H1 (cell line): ENCODE measurements around the gene MGME1. TPM values are rescaled to one million over a fixed set of nuclear protein-coding genes. Genes with fewer than 3 reads are reported as not detected.

Experiments used
- CTCF ChIA-PET: fragments of 300-600 bp; sonication (Branson Sonifier 250); formaldehyde crosslinking; loops from one replicate; lab custom pipeline; 2021; ENCODE audit not compliant: partially characterized antibody; lab: Charles Lee
- POLR2A ChIA-PET: fragments of 300-600 bp; sonication (Branson Sonifier 250); formaldehyde crosslinking; loops from one replicate; lab custom pipeline; 2021; ENCODE audit warnings: inconsistent platforms; ENCODE audit not compliant: partially characterized antibody; lab: Charles Lee
- DNase-seq, 2 experiments: peaks; one replicate each; pipeline versions ENCODE4 v3.0.0 to v3.0.0-alpha.2; 2010 to 2022; ENCODE audit warnings: low spot score in 2 of 2, low read depth in 1 of 2, mixed read lengths in 1 of 2
- FAIRE-seq: peaks from 2 replicates; lab custom pipeline; 2011; peaks lifted over from hg19 to GRCh38; lab: Jason Lieb, UNC
- H2AFZ ChIP-seq: 2 replicates; pipeline ENCODE4 v1.8.1; 2012; ENCODE audit warnings: low read length, inconsistent platforms
- H2AK5ac ChIP-seq: 2 replicates; pipeline ENCODE4 v1.6.1; 2013; ENCODE audit warnings: low read depth, low read length
- H2BK120ac ChIP-seq: replicated peaks from 2 replicates; pipeline ENCODE3; 2013; ENCODE audit warnings: low read depth, low read length, inconsistent platforms
- H2BK12ac ChIP-seq: 2 replicates; pipeline ENCODE4 v1.6.1; 2013; ENCODE audit warnings: low read depth, low read length
- H2BK15ac ChIP-seq: 2 replicates; pipeline ENCODE4 v1.6.1; 2013; ENCODE audit warnings: low read length
- H2BK20ac ChIP-seq: 2 replicates; pipeline ENCODE4 v1.6.1; 2013; ENCODE audit warnings: low read length
- H2BK5ac ChIP-seq: 2 replicates; pipeline ENCODE4 v1.6.1; 2013; ENCODE audit warnings: low read depth, low read length
- H3K14ac ChIP-seq: 2 replicates; pipeline ENCODE4 v1.6.1; 2013; ENCODE audit warnings: inconsistent platforms; ENCODE audit not compliant: insufficient read length
- H3K18ac ChIP-seq: 2 replicates; pipeline ENCODE4 v1.6.1; 2013; ENCODE audit warnings: low read length; ENCODE audit errors: extremely low read depth
- H3K23ac ChIP-seq: 2 replicates; pipeline ENCODE4 v1.6.1; 2013; ENCODE audit warnings: inconsistent platforms; ENCODE audit not compliant: insufficient read length
- H3K23me2 ChIP-seq: 2 replicates; pipeline ENCODE4 v1.6.1; 2013; ENCODE audit warnings: low read depth, low read length
- H3K27ac ChIP-seq: 2 replicates; pipeline ENCODE4 v1.6.1; 2011; ENCODE audit warnings: low read depth, low read length, inconsistent platforms
- H3K27me3 ChIP-seq, 4 experiments: replicated peaks in 1 of 4; 1 replicate in 1 of 4; 2 replicates in 3 of 4; pipeline versions ENCODE4 v1.6.1 to v1.8.1; 2011 to 2013; ENCODE audit warnings: low read length in 3 of 4, mild to moderate bottlenecking in 3 of 4, inconsistent platforms in 2 of 4, mixed read lengths in 2 of 4, moderate library complexity in 1 of 4; ENCODE audit not compliant: control insufficient read depth in 3 of 4, insufficient read depth in 3 of 4; ENCODE audit errors: extremely low read depth in 1 of 4
- H3K36me3 ChIP-seq, 4 experiments: 2 replicates each; pipeline versions ENCODE4 v1.6.1 to v1.8.1; 2011 to 2013; ENCODE audit warnings: mild to moderate bottlenecking in 4 of 4, low read length in 3 of 4, moderate library complexity in 2 of 4, control low read depth in 1 of 4, inconsistent platforms in 1 of 4; ENCODE audit not compliant: insufficient read depth in 4 of 4, control insufficient read depth in 2 of 4
- H3K4ac ChIP-seq: replicated peaks from 2 replicates; pipeline ENCODE3; 2013; ENCODE audit warnings: low read length, low read depth, mixed read lengths, inconsistent platforms; ENCODE audit not compliant: insufficient read length
- H3K4me1 ChIP-seq, 4 experiments: replicated peaks in 1 of 4; 1 replicate in 1 of 4; 2 replicates in 3 of 4; pipeline versions ENCODE4 v1.6.1 to v1.8.1; 2011 to 2013; ENCODE audit warnings: low read length in 3 of 4, inconsistent platforms in 2 of 4, mixed read lengths in 1 of 4; ENCODE audit not compliant: insufficient read depth in 4 of 4, control insufficient read depth in 3 of 4
- H3K4me2 ChIP-seq, 2 experiments: 2 replicates each; pipeline versions ENCODE4 v1.6.1 to v1.8.1; 2011 to 2013; ENCODE audit warnings: low read depth in 2 of 2, low read length in 2 of 2, control low read depth in 1 of 2, inconsistent platforms in 1 of 2, mild to moderate bottlenecking in 1 of 2; ENCODE audit not compliant: insufficient read depth in 1 of 2
- H3K4me3 ChIP-seq, 4 experiments: fragments of 200-600, 300-600 bp in 1 of 4; sonication (generic), shearing (Covaris generic), sonication (Bioruptor Twin) in 1 of 4; 2 replicates each; pipeline versions ENCODE4 v1.5.1 to v1.8.1; 2011 to 2016; ENCODE audit warnings: low read length in 4 of 4, low read depth in 3 of 4, control low read depth in 2 of 4, inconsistent platforms in 2 of 4, mild to moderate bottlenecking in 2 of 4, mixed read lengths in 1 of 4, moderate library complexity in 1 of 4; ENCODE audit not compliant: insufficient read depth in 2 of 4; ENCODE audit errors: extremely low read depth in 1 of 4
- H3K56ac ChIP-seq: replicated peaks from 2 replicates; pipeline ENCODE3; 2013; ENCODE audit warnings: low read depth, mild to moderate bottlenecking, mixed read lengths, low read length, inconsistent platforms; ENCODE audit not compliant: insufficient read length
- H3K79me1 ChIP-seq: 2 replicates; pipeline ENCODE4 v1.6.1; 2013; ENCODE audit warnings: low read depth, low read length, control low read depth
- H3K79me2 ChIP-seq, 2 experiments: 2 replicates each; pipeline versions ENCODE4 v1.6.1 to v1.8.1; 2012 to 2013; ENCODE audit warnings: low read length in 2 of 2, mild to moderate bottlenecking in 2 of 2, inconsistent platforms in 1 of 2; ENCODE audit not compliant: insufficient read depth in 2 of 2, control insufficient read depth in 1 of 2
- H3K9ac ChIP-seq, 4 experiments: replicated peaks in 1 of 4; 1 replicate in 1 of 4; 2 replicates in 3 of 4; pipeline versions ENCODE4 v1.6.1 to v1.8.1; 2011 to 2013; ENCODE audit warnings: low read depth in 3 of 4, low read length in 3 of 4, control low read depth in 2 of 4, mild to moderate bottlenecking in 2 of 4, moderate library complexity in 2 of 4, inconsistent platforms in 1 of 4; ENCODE audit errors: extremely low read depth in 1 of 4
- H3K9me3 ChIP-seq, 2 experiments: 2 replicates each; pipeline versions ENCODE4 v1.6.1 to v1.8.1; 2012 to 2013; ENCODE audit warnings: mild to moderate bottlenecking in 2 of 2, moderate library complexity in 2 of 2, control low read depth in 1 of 2, inconsistent platforms in 1 of 2, low read depth in 1 of 2, low read length in 1 of 2, mixed read lengths in 1 of 2; ENCODE audit not compliant: insufficient read depth in 2 of 2
- H4K20me1 ChIP-seq, 2 experiments: replicated peaks in 1 of 2; 2 replicates each; pipeline versions ENCODE3 to v1.8.1; 2011 to 2013; ENCODE audit warnings: inconsistent platforms in 2 of 2, low read length in 2 of 2, mild to moderate bottlenecking in 1 of 2; ENCODE audit not compliant: insufficient read depth in 2 of 2, control insufficient read depth in 1 of 2
- H4K5ac ChIP-seq: 2 replicates; pipeline ENCODE4 v1.6.1; 2013; ENCODE audit warnings: low read length, low read depth, mixed read lengths, inconsistent platforms; ENCODE audit not compliant: insufficient read length
- H4K8ac ChIP-seq: 2 replicates; pipeline ENCODE4 v1.8.0; 2013; ENCODE audit warnings: mild to moderate bottlenecking, moderate library complexity, low read length, inconsistent platforms; ENCODE audit not compliant: insufficient read depth; ENCODE audit errors: extremely low read depth
- H4K91ac ChIP-seq: replicated peaks from 2 replicates; pipeline ENCODE3; 2013; ENCODE audit warnings: low read length, mixed read lengths, inconsistent platforms; ENCODE audit not compliant: insufficient read length
- CBX5 ChIP-seq: fragments of 300-800, 300-1000 bp; sonication (generic); IDR thresholded peaks from 2 replicates; pipeline ENCODE4 v1.7.1; 2016; ENCODE audit warnings: antibody characterized with exemption, low read length, low read depth
- CHD1 ChIP-seq: IDR thresholded peaks from 2 replicates; pipeline ENCODE4 v1.6.1; 2012; ENCODE audit warnings: low read depth, low read length, improper control_type of control experiment
- CREB1 ChIP-seq: IDR thresholded peaks from 2 replicates; pipeline ENCODE4 v1.6.1; 2012; ENCODE audit warnings: inconsistent platforms
- CTBP2 ChIP-seq: IDR thresholded peaks from 2 replicates; pipeline ENCODE4 v1.7.0; 2011; ENCODE audit warnings: borderline replicate concordance, mild to moderate bottlenecking, moderate library complexity, mixed read lengths, low read length; ENCODE audit not compliant: insufficient read depth, insufficient read length
- EP300 ChIP-seq, 2 experiments: IDR thresholded peaks; 1 replicate in 1 of 2; 2 replicates in 1 of 2; pipeline ENCODE4 v1.6.1; 2011 to 2012; ENCODE audit warnings: low read depth in 2 of 2, low read length in 2 of 2, mild to moderate bottlenecking in 2 of 2, borderline replicate concordance in 1 of 2, inconsistent platforms in 1 of 2, moderate library complexity in 1 of 2
- FOSL1 ChIP-seq: IDR thresholded peaks from 2 replicates; pipeline ENCODE4 v1.6.1; 2011; ENCODE audit warnings: mild to moderate bottlenecking, low read depth, low read length, moderate library complexity; ENCODE audit not compliant: insufficient read depth
- GABPA ChIP-seq: IDR thresholded peaks from 2 replicates; pipeline ENCODE4 v1.6.1; 2011; ENCODE audit warnings: mild to moderate bottlenecking, low read length, moderate library complexity, borderline replicate concordance; ENCODE audit not compliant: insufficient read depth
- JUN ChIP-seq: IDR thresholded peaks from 2 replicates; pipeline ENCODE4 v1.6.1; 2011; ENCODE audit warnings: low read depth, mild to moderate bottlenecking, improper control_type of control experiment, low read length
- RFX5 ChIP-seq: IDR thresholded peaks from 2 replicates; pipeline ENCODE4 v1.6.1; 2011; ENCODE audit warnings: low read depth, low read length, improper control_type of control experiment, borderline replicate concordance
- SP4 ChIP-seq: IDR thresholded peaks from 2 replicates; pipeline ENCODE4 v1.6.1; 2012; ENCODE audit warnings: low read length, inconsistent platforms
- TAF1 ChIP-seq: IDR thresholded peaks from 2 replicates; pipeline ENCODE4 v1.6.1; 2011; ENCODE audit warnings: mild to moderate bottlenecking, low read depth, low read length
- TCF12 ChIP-seq: IDR thresholded peaks from 2 replicates; pipeline ENCODE4 v1.6.1; 2011; ENCODE audit warnings: low read depth, mild to moderate bottlenecking, low read length
- USF2 ChIP-seq: IDR thresholded peaks from 2 replicates; pipeline ENCODE4 v1.6.1; 2011; ENCODE audit warnings: low read length, improper control_type of control experiment
- WGBS, 2 experiments: shearing (Covaris generic) in 1 of 2; methylation state at CpG; one replicate each; pipeline versions ENCODE4 v1.1.6 to v1.1.7; 2013 to 2015; ENCODE audit warnings: low lambda C conversion rate in 2 of 2, mixed read lengths in 2 of 2, inconsistent platforms in 1 of 2, low coverage in 1 of 2, missing lambda C conversion rate in 1 of 2; ENCODE audit not compliant: insufficient replicate concordance in 2 of 2, insufficient coverage in 1 of 2, insufficient read length in 1 of 2; ENCODE audit errors: extremely low coverage in 1 of 2, missing lambda C conversion rate in 1 of 2; 5-methylcytosine and 5-hydroxymethylcytosine counted together
- polyA plus RNA-seq, 7 experiments: library from polyadenylated mRNA; depleted of rRNA in 3 of 7; stranded (reverse) in 5 of 7; unstranded in 2 of 7; fragments of >200 nt in 5 of 7; fragments of 200-250 nt in 2 of 7; gene quantifications; 1 replicate in 5 of 7; 2 replicates in 1 of 7; 4 replicates in 1 of 7; pipeline versions ENCODE4 v1.2.1 to v1.2.3, GENCODE V29; 2011 to 2013; ENCODE audit warnings: missing spikeins in 2 of 7, mixed read lengths in 2 of 7
- total RNA-seq: library from RNA; stranded (reverse); fragmentation: NEBNext Ultra II Directional; extraction: Animal tissue kit (Norgen Biotek cat#: 25700); gene quantifications from 2 replicates; pipeline ENCODE4 v1.2.1, GENCODE V29; 2021

Gene MGME1
- total and polyA plus RNA-seq, 2 of the 8 experiments (the other 6 are each of a cell fraction or from before 2014, with no cell fraction given) = 27.7 to 59.0 TPM

- Histone ChIP-seq H3K4me1 (peaks cover 0 to 18% (median 5%) of the 10 kb centered on the region in 4 experiments; a peak in 6 of 7 replicates), H3K4me3 (no peak overlapping the region), H3K4me2 (no peak overlapping the region), H3K23me2 (no peaks in the 10 kb centered on the region), H3K4ac (no peak overlapping the region), H2AFZ (no peak overlapping the region), H4K20me1 (no peaks in the 10 kb centered on the region), H2BK5ac (no peak overlapping the region), H3K18ac (no peak overlapping the region), H4K8ac (no peak overlapping the region), H2BK120ac (no peak overlapping the region), H3K14ac (no peak overlapping the region), H3K79me1 (no peaks in the 10 kb centered on the region), H3K9ac (no peak overlapping the region), H3K9me3 (no peaks in the 10 kb centered on the region), H2BK15ac (no peak overlapping the region), H2AK5ac (no peak overlapping the region), H3K27ac (no peak overlapping the region), H3K27me3 (no peaks in the 10 kb centered on the region), H3K56ac (no peak overlapping the region), H3K23ac (no peak overlapping the region), H2BK20ac (no peak overlapping the region), H4K5ac (no peak overlapping the region), H3K79me2 (no peaks in the 10 kb centered on the region), H3K36me3 (no peaks in the 10 kb centered on the region), H4K91ac (no peak overlapping the region), H2BK12ac (no peak overlapping the region)
- DNase-seq (no peak), FAIRE-seq (no peak)
- POLR2A ChIA-PET = interaction anchor here (1.2 kb wide), 1 partner anchor 8 kb away, joined by 3 read pairs; no protein-coding TSS in a partner anchor
- WGBS, 2 experiments = 94% methylated on average over 1 of the region's 1 CpG; no CpG with 5 or more reads in 1 of the 2 experiments
- CTCF ChIA-PET = interaction anchor here (0.7 to 1.2 kb wide), 5 partner anchors 31 to 313 kb away, joined by 3 to 7 read pairs (median 4); no protein-coding TSS in a partner anchor
- TF ChIP-seq CTBP2 = no peak
- no peak for TF ChIP-seq JUN
- no peak for TF ChIP-seq TCF12
- no peak for TF ChIP-seq TAF1
- no peak for TF ChIP-seq USF2
- TF ChIP-seq FOSL1 = no peak
- TF ChIP-seq CHD1 = no peak
- TF ChIP-seq GABPA = no peak
- no peak for TF ChIP-seq CREB1
- TF ChIP-seq SP4 = no peak
- no peak for TF ChIP-seq RFX5
- TF ChIP-seq CBX5 = no peak
- no peak for TF ChIP-seq EP300 (IDR thresholded peaks at IDR 0.05; ENCODE audit: borderline replicate concordance in 1 of 2, low read depth in 2 of 2, low read length in 2 of 2)
Observed at GRCh38 chr20:17931513-17931912, 37.3 kb upstream of the MGME1 start.
